Mucosa of descending colon (tissue), 3 donors: ENCODE data around the gene DBX1. TPM values are rescaled to one million over a fixed set of nuclear protein-coding genes. Genes with fewer than 3 reads are reported as not detected.

ENCODE experiments used
- ATAC-seq: fragments of 200-7000 bp; cut with Tn5 transposase; one replicate; pipeline ENCODE4 v1.9.1; 2020; ENCODE audit warnings: mild to moderate bottlenecking, moderate library complexity
- DNase-seq, 3 donors: peaks; one replicate each; pipeline ENCODE4 v3.0.0-alpha.2; 2020
- H3K36me3 ChIP-seq: fragments of 200-600 bp; one replicate; pipeline ENCODE4 v1.8.0; 2021; ENCODE audit warnings: low read depth, mild to moderate bottlenecking
- H3K4me1 ChIP-seq: fragments of 200-600 bp; one replicate; pipeline ENCODE4 v1.8.0; 2021; ENCODE audit warnings: low read depth, mild to moderate bottlenecking
- H3K4me3 ChIP-seq: fragments of 200-600 bp; one replicate; pipeline ENCODE4 v1.8.0; 2021; ENCODE audit warnings: mild to moderate bottlenecking
- H3K9me3 ChIP-seq: fragments of 200-600 bp; one replicate; pipeline ENCODE4 v1.8.0; 2021; ENCODE audit warnings: mild to moderate bottlenecking
- intact Hi-C, 2 donors: fragments of 100-400 bp; cut with DNase I in 1 of 2; cut with micrococcal nuclease in 1 of 2; formaldehyde crosslinking; loops; one replicate each; pipeline versions ENCODE4 v1.11.0 to v1.11.1; 2022; cut with DNase I, micrococcal nuclease
- total RNA-seq, 3 donors: library from RNA; stranded (reverse); fragmentation: NEBNext Ultra II Directional in 2 of 3; extraction: Animal tissue kit (Norgen Biotek cat#: 25700) in 2 of 3; gene quantifications; one replicate each; pipeline versions ENCODE4 v1.2.1 to v1.2.4, GENCODE V29; 2021 to 2023
- TF ChIP-seq, protein P1 (sequence below): fragments of 200-600 bp; IDR thresholded peaks from one replicate; pipeline ENCODE4 v1.8.0; 2022; ENCODE audit warnings: antibody characterized with exemption, mild to moderate bottlenecking
- donor health status: DM: no; HTN: no; CAD: no; lungs with moderate emphysema.
- donor health status: DM: no; HTN: no; CAD: no.
- donor health status: DM: no; HTN: yes; CAD: no.

DBX1 gene
- total RNA-seq, 3 donors from 2014 or later: not detected

DNA sequence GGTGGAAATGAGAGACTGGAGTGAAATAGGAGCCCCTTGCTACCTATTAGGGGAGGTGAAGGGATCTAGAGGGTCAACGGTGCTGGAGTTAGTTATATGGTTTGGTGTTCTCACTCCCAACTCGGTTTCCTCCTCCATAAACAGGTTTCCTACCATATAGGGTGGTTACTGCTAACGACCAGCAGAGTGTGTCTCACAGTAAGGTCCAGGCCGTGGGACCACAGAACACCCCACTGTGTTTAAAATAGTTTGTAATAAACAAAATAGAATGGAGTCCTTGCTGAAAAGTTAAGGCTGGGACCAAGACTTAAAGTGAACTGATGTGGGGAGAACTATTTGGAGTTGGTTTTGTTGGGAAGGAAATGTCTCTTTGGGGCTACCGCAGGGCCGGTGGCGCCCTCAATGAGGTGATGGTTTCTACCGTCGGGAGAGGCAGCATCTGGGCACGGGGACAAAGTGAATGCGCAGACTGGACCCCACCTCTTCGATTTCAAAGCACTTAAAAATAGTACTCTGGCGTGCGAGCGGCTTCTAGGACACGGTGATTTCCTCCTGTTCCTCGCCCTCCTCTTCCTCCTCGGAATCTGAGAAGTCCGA is 4.5 kb downstream of the DBX1 start:
- intact Hi-C loops: no loop called here
- Histone ChIP-seq H3K4me1 (peaks cover 12% of the 10 kb centered on the region), H3K9me3 (no peaks in the 10 kb centered on the region), H3K36me3 (no peaks in the 10 kb centered on the region), H3K4me3 (no peak overlapping the region)
- DNase-seq (no peak), ATAC-seq (peak; percentile 32)
- TF ChIP-seq, protein P1, sequence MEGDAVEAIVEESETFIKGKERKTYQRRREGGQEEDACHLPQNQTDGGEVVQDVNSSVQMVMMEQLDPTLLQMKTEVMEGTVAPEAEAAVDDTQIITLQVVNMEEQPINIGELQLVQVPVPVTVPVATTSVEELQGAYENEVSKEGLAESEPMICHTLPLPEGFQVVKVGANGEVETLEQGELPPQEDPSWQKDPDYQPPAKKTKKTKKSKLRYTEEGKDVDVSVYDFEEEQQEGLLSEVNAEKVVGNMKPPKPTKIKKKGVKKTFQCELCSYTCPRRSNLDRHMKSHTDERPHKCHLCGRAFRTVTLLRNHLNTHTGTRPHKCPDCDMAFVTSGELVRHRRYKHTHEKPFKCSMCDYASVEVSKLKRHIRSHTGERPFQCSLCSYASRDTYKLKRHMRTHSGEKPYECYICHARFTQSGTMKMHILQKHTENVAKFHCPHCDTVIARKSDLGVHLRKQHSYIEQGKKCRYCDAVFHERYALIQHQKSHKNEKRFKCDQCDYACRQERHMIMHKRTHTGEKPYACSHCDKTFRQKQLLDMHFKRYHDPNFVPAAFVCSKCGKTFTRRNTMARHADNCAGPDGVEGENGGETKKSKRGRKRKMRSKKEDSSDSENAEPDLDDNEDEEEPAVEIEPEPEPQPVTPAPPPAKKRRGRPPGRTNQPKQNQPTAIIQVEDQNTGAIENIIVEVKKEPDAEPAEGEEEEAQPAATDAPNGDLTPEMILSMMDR: no peak

DNA sequence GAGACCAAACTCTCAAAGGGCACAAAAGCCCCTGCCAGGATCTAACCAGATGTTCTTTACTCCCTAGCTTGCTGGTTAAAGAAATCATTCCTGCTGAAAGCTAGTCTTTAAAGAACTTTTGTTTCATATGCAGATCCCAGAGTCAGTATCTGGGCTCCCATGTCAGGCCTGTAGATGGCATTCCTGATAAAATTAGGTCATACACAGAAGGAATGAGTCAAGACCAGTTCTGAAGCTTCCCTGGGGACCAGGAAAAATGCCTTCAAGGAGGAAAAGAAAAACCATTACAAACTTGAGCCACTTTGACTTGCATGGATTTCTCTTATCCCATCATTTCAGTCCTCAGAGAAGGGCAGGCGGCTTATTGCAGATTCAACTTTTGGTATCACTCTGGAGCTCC is 5.9 kb downstream of the DBX1 start:
- peaks cover 12% of the 10 kb centered on the region for H3K4me1 ChIP-seq
- intact Hi-C loops: no loop called here
- H3K4me3 ChIP-seq: no peak overlapping the region
- H3K9me3 ChIP-seq: no peaks in the 10 kb centered on the region
- TF ChIP-seq, protein P1: no peak
- H3K36me3 ChIP-seq: no peaks in the 10 kb centered on the region
- DNase-seq (no peak), ATAC-seq (no peak)

DNA sequence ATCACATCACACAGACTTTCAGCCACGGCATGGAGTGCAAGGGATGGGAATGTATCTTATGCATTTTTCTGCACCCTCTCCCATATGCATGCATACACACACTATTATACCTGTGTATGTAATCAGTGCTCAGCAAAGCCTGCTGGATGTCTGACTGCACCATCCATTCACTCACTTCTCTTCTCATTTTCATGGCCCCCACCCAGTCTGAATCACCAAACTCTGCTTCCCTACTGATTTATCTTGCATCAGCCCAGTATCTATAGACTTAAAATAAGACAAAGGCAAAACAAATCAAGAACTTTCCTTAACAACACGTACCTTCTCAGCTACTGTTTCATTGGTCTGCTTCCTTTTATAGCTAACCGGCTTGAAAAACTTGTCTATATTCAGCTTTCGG is 21.6 kb downstream of the DBX1 start:
- Histone ChIP-seq H3K9me3 (no peaks in the 10 kb centered on the region), H3K36me3 (no peaks in the 10 kb centered on the region), H3K4me3 (no peak overlapping the region), H3K4me1 (no peaks in the 10 kb centered on the region)
- DNase-seq: no peak
- TF ChIP-seq, protein P1: no peak
- no peak for ATAC-seq
- intact Hi-C loops: no loop called here

DNA sequence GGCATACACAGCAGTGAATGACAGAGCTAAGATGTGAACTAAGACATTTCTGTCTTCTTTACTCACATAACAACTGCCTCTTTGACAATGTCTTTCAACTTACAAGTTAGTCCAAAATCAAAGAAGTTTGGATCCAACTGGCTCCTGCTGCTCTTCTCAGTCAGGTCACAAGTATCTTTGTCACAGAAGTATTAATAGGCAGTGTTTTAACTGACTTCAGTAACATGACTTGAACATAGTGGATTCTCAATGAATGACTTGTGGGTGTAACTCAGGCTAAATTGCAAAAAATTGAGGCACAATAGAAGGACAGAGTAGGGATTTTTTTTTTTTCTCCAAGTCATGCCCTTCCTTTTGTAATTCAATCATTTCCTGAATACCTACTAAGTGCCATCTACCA is 22.6 kb downstream of the DBX1 start:
- intact Hi-C loops: no loop called here
- no peak overlapping the region for H3K4me3 ChIP-seq

DNA sequence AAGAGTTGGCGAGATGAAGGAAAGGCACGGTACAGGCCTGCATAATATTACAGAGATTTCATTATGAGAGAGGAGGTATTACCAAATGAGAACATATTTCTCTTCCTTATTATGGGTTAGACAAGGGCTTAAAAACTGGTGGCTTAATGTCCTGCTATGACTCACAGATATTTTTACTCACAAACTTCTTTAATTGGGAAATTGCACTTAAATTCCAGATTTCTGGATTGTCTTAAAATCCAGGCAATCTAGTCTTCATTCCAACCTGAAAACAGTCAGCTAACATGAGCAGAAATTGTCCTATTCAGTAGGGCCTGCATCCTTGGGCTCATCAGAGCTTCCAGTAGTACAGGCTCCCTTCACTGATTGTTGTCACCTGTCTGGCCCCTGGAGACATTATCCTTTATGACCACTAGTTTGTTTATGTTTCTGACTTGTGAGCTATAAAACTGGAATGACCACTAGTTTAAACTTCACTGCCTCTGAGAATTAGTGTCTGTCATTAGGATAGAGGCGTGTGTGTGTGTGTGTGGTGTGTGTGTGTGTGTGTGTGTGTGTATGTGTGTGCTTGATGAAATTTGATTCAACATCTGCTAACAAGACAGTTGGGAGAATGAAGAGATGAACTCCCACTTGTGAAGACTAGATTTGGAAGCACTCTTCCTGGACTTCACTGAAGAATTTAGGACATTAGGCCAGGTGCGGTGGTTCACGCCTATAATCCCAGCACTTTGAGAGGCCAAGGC is 25.1 kb downstream of the DBX1 start:
- H3K9me3 ChIP-seq: no peaks in the 10 kb centered on the region
- intact Hi-C loops: no loop called here

More for the DNA sequence above, 22.6 kb downstream of the DBX1 start:
- ATAC-seq (no peak), DNase-seq (no peak)
- Histone ChIP-seq H3K9me3 (no peaks in the 10 kb centered on the region), H3K4me1 (no peaks in the 10 kb centered on the region), H3K36me3 (no peaks in the 10 kb centered on the region)
- TF ChIP-seq, protein P1: no peak

More for the DNA sequence above, 25.1 kb downstream of the DBX1 start:
- TF ChIP-seq, protein P1: no peak
- ATAC-seq: no peak
- no peak overlapping the region for H3K4me3 ChIP-seq
- H3K4me1 ChIP-seq: peaks cover 3% of the 10 kb centered on the region
- no peak for DNase-seq
- no peaks in the 10 kb centered on the region for H3K36me3 ChIP-seq
